Renal cortex interstitium (tissue), 11 donors: ENCODE data around the gene DHCR24. TPM values are rescaled to one million over a fixed set of nuclear protein-coding genes. Genes with fewer than 3 reads are reported as not detected.

Experiments used
- DNase-seq, 11 donors: peaks; one replicate each; pipeline ENCODE4 v3.0.0-alpha.2; 2013; ENCODE audit warnings: low read depth in 9 of 11, low spot score in 4 of 11; ENCODE audit errors: extremely low read depth in 1 of 11
- polyA plus RNA-seq, 3 donors: library from polyadenylated mRNA; unstranded; fragments of 120-200 nt; gene quantifications; one replicate each; pipeline ENCODE4 v1.2.1, GENCODE V29; 2013; ENCODE audit not compliant: insufficient read length in 3 of 3

The DHCR24 gene
- polyA plus RNA-seq, 3 donors, result 76.1 to 82.0 (median 76.7) TPM

GRCh38 chr1:54853096-54853792 lies 33.8 kb downstream of the DHCR24 start:
- no peak for DNase-seq

- no peak for DNase-seq
These were observed 35.0 kb downstream of the DHCR24 start for GRCh38 chr1:54851936-54852524.

GRCh38 chr1:54851406-54851805 lies 35.6 kb downstream of the DHCR24 start:
- DNase-seq, result no peak

GRCh38 chr1:54850737-54851136 lies 36.3 kb downstream of the DHCR24 start:
- DNase-seq, result no peak

- no peak for DNase-seq
These were observed 36.8 kb downstream of the DHCR24 start for GRCh38 chr1:54850069-54850730.

GRCh38 chr1:54849219-54850068 lies 37.6 kb downstream of the DHCR24 start:
- DNase-seq, result no peak

GRCh38 chr1:54848134-54848948 lies 38.7 kb downstream of the DHCR24 start:
- no peak for DNase-seq

GRCh38 chr1:54846716-54847284 lies 40.2 kb downstream of the DHCR24 start:
- DNase-seq, result no peak

- DNase-seq, result no peak
These were observed 40.7 kb downstream of the DHCR24 start for GRCh38 chr1:54846301-54846700.

- DNase-seq, result no peak
These were observed 41.2 kb downstream of the DHCR24 start for GRCh38 chr1:54845772-54846171.

- DNase-seq, result no peak
These were observed 42.4 kb downstream of the DHCR24 start for GRCh38 chr1:54844564-54844963.

GRCh38 chr1:54843449-54843848 lies 43.5 kb downstream of the DHCR24 start:
- DNase-seq, result no peak

- DNase-seq, result no peak
These were observed 44.0 kb downstream of the DHCR24 start for GRCh38 chr1:54842963-54843362.

- no peak for DNase-seq
These were observed 44.6 kb downstream of the DHCR24 start for GRCh38 chr1:54842206-54842915.

- DNase-seq, result no peak
These were observed 47.2 kb downstream of the DHCR24 start for GRCh38 chr1:54839824-54840223.

GRCh38 chr1:54838565-54839180 lies 48.3 kb downstream of the DHCR24 start:
- no peak for DNase-seq
